Activated gamma-delta T cell treated with anti-CD3 and anti-CD28 coated beads, Interleukin-2, amount 50 U/mL, for 16 hours (primary cell): Measurements from ENCODE around the gene DHX40.
"Not testable (repeated sequence)": the region's sequence is repeated elsewhere in the genome, so short reads cannot be mapped to it uniquely, and the experiment has no call there.

Source experiments
- DNase-seq: peaks from one replicate; pipeline ENCODE4 v3.0.0-alpha.2; 2020; ENCODE audit warnings: low read depth

Gene DHX40

GRCh38 chr17:59565171-59565958 is at the start of gene DHX40:
TSS of gene DHX40 (plus strand) at chr17:59565610. CDS start at chr17:59565672, 62 bp downstream.
- peak; percentile 89 for DNase-seq

GRCh38 chr17:59516451-59516850 is 49.0 kb upstream of the DHX40 start:
- no peak for DNase-seq

GRCh38 chr17:59519132-59519531 is 46.3 kb upstream of the DHX40 start:
- DNase-seq, result no peak

GRCh38 chr17:59520251-59520650 is 45.2 kb upstream of the DHX40 start:
- DNase-seq, result no peak

- DNase-seq, result peak; percentile 28
Measured at GRCh38 chr17:59521465-59522126, 43.8 kb upstream of the DHX40 start.

- not testable (repeated sequence) for DNase-seq
Measured at GRCh38 chr17:59524930-59525329, 40.5 kb upstream of the DHX40 start.

GRCh38 chr17:59525668-59526067 is 39.7 kb upstream of the DHX40 start:
- DNase-seq, result no peak

- DNase-seq, result no peak
Measured at GRCh38 chr17:59526451-59526850, 39.0 kb upstream of the DHX40 start.

- DNase-seq, result no peak
Measured at GRCh38 chr17:59527325-59527917, 38.0 kb upstream of the DHX40 start.

- no peak for DNase-seq
Measured at GRCh38 chr17:59527931-59528330, 37.5 kb upstream of the DHX40 start.

- no peak for DNase-seq
Measured at GRCh38 chr17:59530531-59530930, 34.9 kb upstream of the DHX40 start.

- DNase-seq, result no peak
Measured at GRCh38 chr17:59533694-59534093, 31.7 kb upstream of the DHX40 start.

- no peak for DNase-seq
Measured at GRCh38 chr17:59534583-59534982, 30.8 kb upstream of the DHX40 start.

- DNase-seq, result no peak
Measured at GRCh38 chr17:59538195-59538909, 27.1 kb upstream of the DHX40 start.

- no peak for DNase-seq
Measured at GRCh38 chr17:59542960-59543635, 22.3 kb upstream of the DHX40 start.

- no peak for DNase-seq
Measured at GRCh38 chr17:59545942-59546341, 19.5 kb upstream of the DHX40 start.

GRCh38 chr17:59547131-59547915 is 18.1 kb upstream of the DHX40 start:
- DNase-seq, result no peak

GRCh38 chr17:59548985-59549384 is 16.4 kb upstream of the DHX40 start:
- not testable (repeated sequence) for DNase-seq

GRCh38 chr17:59550703-59551102 is 14.7 kb upstream of the DHX40 start:
- DNase-seq, result no peak

- no peak for DNase-seq
Measured at GRCh38 chr17:59558039-59558438, 7.4 kb upstream of the DHX40 start.

GRCh38 chr17:59558953-59559352 is 6.5 kb upstream of the DHX40 start:
- no peak for DNase-seq
